Thymus (tissue), 11 donors: ENCODE results near the gene LACC1. TPM values are rescaled to one million over a fixed set of nuclear protein-coding genes. Genes with fewer than 3 reads are reported as not detected.

Source experiments
- DNase-seq, 9 donors: peaks; one replicate each; pipeline ENCODE4 v3.0.0-alpha.2; 2013; ENCODE audit warnings: low spot score in 9 of 9, low read depth in 6 of 9, missing footprints in 1 of 9
- H3K27ac ChIP-seq, 2 donors: one replicate each; pipeline ENCODE4 v1.5.1; 2013; ENCODE audit warnings: control low read depth in 1 of 2, low read depth in 1 of 2, low read length in 1 of 2, mild to moderate bottlenecking in 1 of 2, moderate library complexity in 1 of 2
- H3K27me3 ChIP-seq, 2 donors: one replicate each; pipeline ENCODE4 v1.5.1; 2013; ENCODE audit warnings: low read length in 1 of 2; ENCODE audit not compliant: control insufficient read depth in 2 of 2, insufficient read depth in 1 of 2
- H3K36me3 ChIP-seq, 2 donors: one replicate each; pipeline ENCODE4 v1.5.1; 2013; ENCODE audit warnings: low read length in 1 of 2, mild to moderate bottlenecking in 1 of 2, moderate library complexity in 1 of 2; ENCODE audit not compliant: control insufficient read depth in 2 of 2, insufficient read depth in 2 of 2
- H3K4me1 ChIP-seq, 2 donors: one replicate each; pipeline ENCODE4 v1.5.1; 2013; ENCODE audit warnings: low read length in 2 of 2; ENCODE audit not compliant: control insufficient read depth in 2 of 2, insufficient read depth in 2 of 2
- H3K4me3 ChIP-seq, 2 donors: one replicate each; pipeline ENCODE4 v1.5.1; 2013; ENCODE audit warnings: low read length in 2 of 2, control low read depth in 1 of 2, mild to moderate bottlenecking in 1 of 2
- H3K9me3 ChIP-seq, 2 donors: one replicate each; pipeline ENCODE4 v1.5.1; 2013; ENCODE audit warnings: low read length in 1 of 2, mild to moderate bottlenecking in 1 of 2; ENCODE audit not compliant: control insufficient read depth in 2 of 2, insufficient read depth in 1 of 2
- WGBS: extraction: QIAGEN DNeasy Blood & Tissue Kit; methylation state at CpG from one replicate; pipeline ENCODE4 v1.1.7; 2013; 5-methylcytosine and 5-hydroxymethylcytosine counted together
- polyA plus RNA-seq: library from polyadenylated mRNA; stranded (reverse); fragments of 200-250 nt; gene quantifications from one replicate; pipeline ENCODE4 v1.2.3, GENCODE V29; 2013
- total RNA-seq: library from RNA; stranded (reverse); fragments of 120-200 nt; gene quantifications from one replicate; pipeline ENCODE4 v1.2.4, GENCODE V29; 2013
- donor health status: healthy.

LACC1 gene
- total and polyA plus RNA-seq, 2 donors, result 5.8 to 10.3 TPM

GRCh38 chr13:43908156-43909126 is 28.7 kb downstream of the LACC1 start:
- Histone ChIP-seq H3K9me3 (no peaks in the 10 kb centered on the region), H3K27me3 (no peaks in the 10 kb centered on the region), H3K36me3 (no peaks in the 10 kb centered on the region), H3K4me3 (no peak overlapping the region), H3K27ac (no peak overlapping the region), H3K4me1 (peaks cover 0 to 3% of the 10 kb centered on the region in 2 donors)
- 51% methylated on average over 2 of the region's 2 CpGs for WGBS
- DNase-seq, result peak; percentile 9 to 73 (median 35)

DNA sequence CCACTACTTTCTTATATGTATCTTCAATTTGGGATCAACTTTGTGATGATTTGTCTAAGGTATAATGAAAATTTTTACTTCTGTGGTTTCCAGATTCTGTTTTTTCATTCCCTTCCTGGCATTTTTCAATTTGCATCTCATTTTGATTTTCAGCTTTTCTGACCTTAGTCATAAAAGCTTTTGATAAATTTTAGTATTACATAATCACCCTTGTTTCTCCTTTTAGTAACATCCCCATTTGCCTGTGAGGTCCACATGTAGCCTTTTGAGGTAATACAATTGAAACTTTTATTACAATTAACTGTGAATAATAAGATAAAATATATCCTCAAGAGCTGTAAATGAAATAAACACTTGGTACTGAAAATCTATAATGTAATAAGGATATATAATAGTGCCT is 31.2 kb downstream of the LACC1 start:
- Histone ChIP-seq H3K27ac (no peak overlapping the region), H3K9me3 (no peaks in the 10 kb centered on the region), H3K27me3 (no peaks in the 10 kb centered on the region), H3K36me3 (no peaks in the 10 kb centered on the region), H3K4me3 (no peak overlapping the region), H3K4me1 (peaks cover 0 to 3% of the 10 kb centered on the region in 2 donors)
- no peak for DNase-seq

DNA sequence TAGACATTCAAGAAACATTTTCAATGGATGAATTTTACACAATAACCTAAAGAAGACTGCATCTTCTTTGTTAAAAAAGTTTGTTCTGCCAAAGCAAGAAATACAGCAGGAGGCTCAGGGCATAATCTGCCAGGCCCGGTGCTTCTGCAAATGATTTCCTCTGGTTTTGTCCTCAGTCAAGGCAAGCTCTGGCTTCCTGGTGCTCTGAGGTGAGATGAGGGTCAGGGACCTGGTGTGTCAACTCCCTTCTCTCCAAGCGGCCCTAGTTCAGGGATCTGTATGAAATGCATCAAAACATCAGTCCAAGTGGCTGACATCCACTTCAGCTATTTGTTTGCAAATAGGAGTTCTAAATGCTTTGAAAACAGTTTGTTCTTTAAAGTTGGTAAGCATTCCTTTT is 31.6 kb downstream of the LACC1 start:
- 44% methylated on average over 2 of the region's 2 CpGs for WGBS
- Histone ChIP-seq H3K4me1 (peaks cover 0 to 3% of the 10 kb centered on the region in 2 donors), H3K27me3 (no peaks in the 10 kb centered on the region), H3K36me3 (no peaks in the 10 kb centered on the region), H3K27ac (no peak overlapping the region), H3K4me3 (no peak overlapping the region), H3K9me3 (no peaks in the 10 kb centered on the region)
- DNase-seq, result no peak

GRCh38 chr13:43911871-43912270 is 32.2 kb downstream of the LACC1 start:
- no peak overlapping the region for H3K4me3 ChIP-seq
- no peak for DNase-seq
- no peaks in the 10 kb centered on the region for H3K27me3 ChIP-seq
- H3K9me3 ChIP-seq, result no peaks in the 10 kb centered on the region
- H3K36me3 ChIP-seq, result no peaks in the 10 kb centered on the region
- WGBS, result 90% methylated on average over 3 of the region's 3 CpGs
- peaks cover 0 to 3% of the 10 kb centered on the region in 2 donors for H3K4me1 ChIP-seq
- H3K27ac ChIP-seq, result no peak overlapping the region

- no peak for DNase-seq
- WGBS, result 90% methylated on average over 6 of the region's 6 CpGs
Measured at GRCh38 chr13:43915451-43915850, 35.7 kb downstream of the LACC1 start.

GRCh38 chr13:43916828-43917227 is 37.1 kb downstream of the LACC1 start:
- WGBS, result 64% methylated on average over 2 of the region's 2 CpGs

More at GRCh38 chr13:43915451-43915850, 35.7 kb downstream of the LACC1 start:
- no peaks in the 10 kb centered on the region for H3K9me3 ChIP-seq
- no peaks in the 10 kb centered on the region for H3K36me3 ChIP-seq
- H3K4me3 ChIP-seq, result no peak overlapping the region
- H3K4me1 ChIP-seq, result no peaks in the 10 kb centered on the region
- H3K27ac ChIP-seq, result no peak overlapping the region
- no peaks in the 10 kb centered on the region for H3K27me3 ChIP-seq

GRCh38 chr13:43918636-43919035 is 38.9 kb downstream of the LACC1 start:
- DNase-seq, result no peak
- no peak overlapping the region for H3K27ac ChIP-seq

More at GRCh38 chr13:43916828-43917227, 37.1 kb downstream of the LACC1 start:
- Histone ChIP-seq H3K4me3 (no peak overlapping the region), H3K36me3 (no peaks in the 10 kb centered on the region), H3K27ac (no peak overlapping the region), H3K4me1 (no peaks in the 10 kb centered on the region), H3K9me3 (no peaks in the 10 kb centered on the region), H3K27me3 (no peaks in the 10 kb centered on the region)
- DNase-seq, result no peak

DNA sequence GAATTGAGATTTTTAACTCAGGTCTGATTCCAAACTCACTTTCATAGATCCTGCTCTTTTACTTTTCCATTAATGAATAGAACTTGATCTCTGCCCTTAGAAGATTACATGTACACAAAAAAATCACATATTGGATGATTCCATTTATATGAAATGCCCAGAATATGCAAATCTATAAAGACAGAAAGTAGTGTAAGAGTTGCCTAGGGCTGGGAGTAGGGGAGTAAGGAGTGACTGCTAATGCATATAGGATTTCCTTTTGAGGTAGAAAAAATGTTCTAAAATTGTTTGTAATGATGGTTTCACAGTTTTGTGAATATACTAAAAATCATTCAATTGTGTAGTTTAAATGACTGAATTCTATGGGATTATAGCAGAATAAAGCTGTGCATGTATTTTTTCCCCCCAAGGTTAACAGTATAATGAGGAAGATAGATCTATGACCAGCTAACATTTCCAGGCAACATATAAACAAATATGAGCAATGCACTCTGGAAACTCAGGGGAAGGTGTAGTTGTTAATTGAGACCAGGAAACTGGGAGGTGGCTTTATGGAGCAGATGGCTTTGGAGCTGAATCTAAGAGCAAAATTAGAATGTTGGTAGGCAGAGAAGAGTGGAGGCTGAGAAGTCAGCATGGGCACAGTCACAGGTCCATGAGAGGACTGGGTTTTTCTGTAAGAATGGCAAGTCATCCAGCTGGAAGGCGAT is 41.4 kb downstream of the LACC1 start:
- H3K4me3 ChIP-seq, result no peak overlapping the region
- no peaks in the 10 kb centered on the region for H3K4me1 ChIP-seq
- no peaks in the 10 kb centered on the region for H3K9me3 ChIP-seq
- 98% methylated on average over 1 of the region's 1 CpG for WGBS
- no peak for DNase-seq
- H3K27me3 ChIP-seq, result no peaks in the 10 kb centered on the region
- no peaks in the 10 kb centered on the region for H3K36me3 ChIP-seq
- H3K27ac ChIP-seq, result no peak overlapping the region

More at GRCh38 chr13:43918636-43919035, 38.9 kb downstream of the LACC1 start:
- H3K9me3 ChIP-seq, result no peaks in the 10 kb centered on the region
- H3K36me3 ChIP-seq, result no peaks in the 10 kb centered on the region
- 96% methylated on average over 5 of the region's 5 CpGs for WGBS
- H3K27me3 ChIP-seq, result no peaks in the 10 kb centered on the region
- no peak overlapping the region for H3K4me3 ChIP-seq
- H3K4me1 ChIP-seq, result no peaks in the 10 kb centered on the region
